ENCODE results near the gene YIPF6. TPM values are rescaled to one million over a fixed set of nuclear protein-coding genes. Genes with fewer than 3 reads are reported as not detected.
"Not testable (repeated sequence)": the region's sequence is repeated elsewhere in the genome, so short reads cannot be mapped to it uniquely, and the experiment has no call there.

YIPF6 gene
- total RNA-seq, 1 experiment from 2014 or later: 68.6 TPM

DNA sequence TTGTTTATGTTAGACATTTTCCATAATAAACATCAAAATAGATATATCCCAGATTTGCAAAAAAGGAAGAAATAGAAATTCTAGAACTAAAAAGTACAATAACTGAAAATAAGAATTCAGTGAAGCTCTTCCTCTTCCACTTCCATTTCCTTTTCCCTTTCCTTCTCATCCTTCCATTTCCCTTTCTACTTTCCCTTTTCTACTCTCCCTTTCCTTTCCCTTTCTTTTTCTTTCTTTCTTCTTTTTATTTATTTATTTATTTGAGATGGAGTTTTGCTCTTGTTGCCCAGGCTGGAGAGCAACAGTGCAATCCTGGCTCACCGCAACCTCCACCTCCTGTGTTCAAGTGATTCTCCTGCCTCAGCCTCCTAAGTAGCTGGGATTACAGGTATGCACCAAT lies 35.0 kb upstream of the YIPF6 start:
- Mint-ChIP-seq H3K36me3 (ENCODE audit: insufficient read depth, unreplicated experiment) (no peaks in the 10 kb centered on the region), H3K9me3 (ENCODE audit: low read depth, unreplicated experiment) (no peaks in the 10 kb centered on the region), H3K27ac (ENCODE audit: unreplicated experiment) (no peak overlapping the region), H3K4me3 (ENCODE audit: low read depth, unreplicated experiment) (no peak overlapping the region), H3K4me1 (ENCODE audit: low read depth, unreplicated experiment) (no peaks in the 10 kb centered on the region), H3K27me3 (ENCODE audit: unreplicated experiment) (no peaks in the 10 kb centered on the region)
- TF ChIP-seq, protein P1, sequence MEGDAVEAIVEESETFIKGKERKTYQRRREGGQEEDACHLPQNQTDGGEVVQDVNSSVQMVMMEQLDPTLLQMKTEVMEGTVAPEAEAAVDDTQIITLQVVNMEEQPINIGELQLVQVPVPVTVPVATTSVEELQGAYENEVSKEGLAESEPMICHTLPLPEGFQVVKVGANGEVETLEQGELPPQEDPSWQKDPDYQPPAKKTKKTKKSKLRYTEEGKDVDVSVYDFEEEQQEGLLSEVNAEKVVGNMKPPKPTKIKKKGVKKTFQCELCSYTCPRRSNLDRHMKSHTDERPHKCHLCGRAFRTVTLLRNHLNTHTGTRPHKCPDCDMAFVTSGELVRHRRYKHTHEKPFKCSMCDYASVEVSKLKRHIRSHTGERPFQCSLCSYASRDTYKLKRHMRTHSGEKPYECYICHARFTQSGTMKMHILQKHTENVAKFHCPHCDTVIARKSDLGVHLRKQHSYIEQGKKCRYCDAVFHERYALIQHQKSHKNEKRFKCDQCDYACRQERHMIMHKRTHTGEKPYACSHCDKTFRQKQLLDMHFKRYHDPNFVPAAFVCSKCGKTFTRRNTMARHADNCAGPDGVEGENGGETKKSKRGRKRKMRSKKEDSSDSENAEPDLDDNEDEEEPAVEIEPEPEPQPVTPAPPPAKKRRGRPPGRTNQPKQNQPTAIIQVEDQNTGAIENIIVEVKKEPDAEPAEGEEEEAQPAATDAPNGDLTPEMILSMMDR (IDR thresholded peaks at IDR 0.05; ENCODE audit: unreplicated experiment): no peak
- BruUV-seq (replicated peaks): no TSS peak
- CTCF ChIA-PET: no interaction called here
- no peak for DNase-seq
- intact Hi-C loops (cut with micrococcal nuclease; ENCODE audit: unreplicated experiment): no loop called here

DNA sequence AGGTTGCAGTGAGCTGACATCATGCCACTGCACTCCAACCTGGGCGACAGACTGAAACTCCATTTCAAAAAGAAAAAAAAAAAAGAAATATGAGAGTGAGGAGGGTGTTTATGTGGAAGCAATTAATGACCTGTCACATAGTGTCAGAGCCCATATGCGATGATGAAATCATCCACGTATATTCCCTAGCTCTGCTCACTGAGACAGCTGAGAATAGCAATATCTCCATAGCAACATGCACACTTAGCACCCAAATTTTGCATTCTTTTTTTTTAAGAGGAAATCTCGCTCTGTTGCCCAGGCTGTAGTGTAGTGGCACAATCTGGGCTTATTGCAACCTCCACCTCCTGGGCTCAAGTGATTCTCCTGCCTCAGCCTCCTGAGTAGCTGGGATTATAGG lies 34.1 kb upstream of the YIPF6 start:
- H3K9me3 Mint-ChIP-seq (ENCODE audit: low read depth, unreplicated experiment): no peaks in the 10 kb centered on the region
- no peak overlapping the region for H3K4me3 Mint-ChIP-seq (ENCODE audit: low read depth, unreplicated experiment)
- no peaks in the 10 kb centered on the region for H3K27me3 Mint-ChIP-seq (ENCODE audit: unreplicated experiment)
- no peaks in the 10 kb centered on the region for H3K36me3 Mint-ChIP-seq (ENCODE audit: insufficient read depth, unreplicated experiment)
- TF ChIP-seq, protein P1 (IDR thresholded peaks at IDR 0.05; ENCODE audit: unreplicated experiment): no peak
- BruUV-seq (replicated peaks): no TSS peak
- H3K4me1 Mint-ChIP-seq (ENCODE audit: low read depth, unreplicated experiment): no peaks in the 10 kb centered on the region
- DNase-seq: no peak
- no peak overlapping the region for H3K27ac Mint-ChIP-seq (ENCODE audit: unreplicated experiment)
- intact Hi-C loops (cut with micrococcal nuclease; ENCODE audit: unreplicated experiment): no loop called here
- CTCF ChIA-PET: no interaction called here

DNA sequence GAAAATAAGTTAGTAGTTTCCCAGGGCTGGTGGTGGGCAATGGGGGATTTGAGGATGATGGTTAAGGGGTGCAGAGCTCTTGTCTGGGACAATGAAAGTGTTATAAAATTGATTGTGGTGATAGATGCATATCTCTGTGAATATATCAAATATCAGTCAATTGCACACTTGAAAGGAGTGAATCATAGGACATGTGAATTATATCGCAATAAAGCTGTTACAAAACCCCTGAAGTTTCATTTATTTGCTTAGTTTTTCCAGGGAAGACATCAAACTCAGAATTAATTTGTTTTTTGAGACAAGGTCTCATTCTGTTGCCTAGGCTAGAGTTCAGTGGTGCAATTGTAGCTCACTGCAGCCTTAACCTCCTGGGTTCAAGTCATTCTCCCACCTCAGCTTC lies 17.9 kb upstream of the YIPF6 start:
- H3K4me3 Mint-ChIP-seq (ENCODE audit: low read depth, unreplicated experiment): no peak overlapping the region
- no TSS peak for BruUV-seq (replicated peaks)
- no peaks in the 10 kb centered on the region for H3K9me3 Mint-ChIP-seq (ENCODE audit: low read depth, unreplicated experiment)
- no peak overlapping the region for H3K27ac Mint-ChIP-seq (ENCODE audit: unreplicated experiment)
- intact Hi-C loops (cut with micrococcal nuclease; ENCODE audit: unreplicated experiment): no loop called here
- no peaks in the 10 kb centered on the region for H3K4me1 Mint-ChIP-seq (ENCODE audit: low read depth, unreplicated experiment)
- H3K27me3 Mint-ChIP-seq (ENCODE audit: unreplicated experiment): no peaks in the 10 kb centered on the region
- CTCF ChIA-PET: interaction anchor here (0.7 kb wide), 1 partner anchor 937 kb away, joined by 3 read pairs; no protein-coding TSS in a partner anchor
- H3K36me3 Mint-ChIP-seq (ENCODE audit: insufficient read depth, unreplicated experiment): no peaks in the 10 kb centered on the region
- no peak for DNase-seq
- TF ChIP-seq, protein P1 (IDR thresholded peaks at IDR 0.05; ENCODE audit: unreplicated experiment): no peak

DNA sequence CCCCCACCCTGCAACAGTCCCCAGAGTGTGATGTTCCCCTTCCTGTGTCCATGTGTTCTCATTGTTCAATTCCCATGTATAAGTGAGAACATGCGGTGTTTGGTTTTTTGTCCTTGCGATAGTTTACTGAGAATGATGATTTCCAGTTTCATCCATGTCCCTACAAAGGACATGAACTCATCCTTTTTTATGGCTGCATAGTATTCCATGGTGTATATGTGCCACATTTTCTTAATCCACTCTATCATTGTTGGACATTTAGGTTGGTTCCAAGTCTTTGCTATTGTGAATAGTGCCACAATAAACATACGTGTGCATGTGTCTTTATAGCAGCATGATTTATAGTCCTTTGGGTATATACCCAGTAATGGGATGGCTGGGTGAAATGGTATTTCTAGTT lies 12.7 kb upstream of the YIPF6 start:
- intact Hi-C loops (cut with micrococcal nuclease; ENCODE audit: unreplicated experiment); H3K9me3 Mint-ChIP-seq (ENCODE audit: low read depth, unreplicated experiment); CTCF ChIA-PET; BruUV-seq (replicated peaks); H3K27me3 Mint-ChIP-seq (ENCODE audit: unreplicated experiment); H3K27ac Mint-ChIP-seq (ENCODE audit: unreplicated experiment); H3K36me3 Mint-ChIP-seq (ENCODE audit: insufficient read depth, unreplicated experiment); DNase-seq; H3K4me3 Mint-ChIP-seq (ENCODE audit: low read depth, unreplicated experiment): not testable (repeated sequence)
- H3K4me1 Mint-ChIP-seq (ENCODE audit: low read depth, unreplicated experiment): peaks cover 17% of the 10 kb centered on the region

DNA sequence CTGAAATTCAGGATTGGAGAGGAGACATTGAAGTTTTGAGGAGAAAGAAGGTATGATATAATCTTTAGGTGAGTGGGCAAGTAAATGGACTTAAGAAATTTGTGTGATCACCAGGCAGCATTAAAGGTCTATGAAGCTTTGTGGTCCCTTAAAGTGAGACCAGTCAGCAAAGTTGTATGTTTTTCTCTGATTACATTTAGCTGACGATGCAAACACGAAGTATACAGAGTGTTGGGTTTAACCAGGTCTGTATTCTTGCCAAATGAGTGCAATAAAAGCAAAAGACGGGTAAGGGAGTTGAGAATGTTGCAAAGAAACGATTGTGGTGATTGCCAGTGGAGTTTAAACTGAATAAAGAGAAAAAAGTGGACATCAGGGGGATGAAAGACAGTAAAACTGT lies 11.6 kb upstream of the YIPF6 start:
- no peaks in the 10 kb centered on the region for H3K27me3 Mint-ChIP-seq (ENCODE audit: unreplicated experiment)
- DNase-seq: no peak
- no peak overlapping the region for H3K4me3 Mint-ChIP-seq (ENCODE audit: low read depth, unreplicated experiment)
- CTCF ChIA-PET: no interaction called here
- H3K27ac Mint-ChIP-seq (ENCODE audit: unreplicated experiment): no peak overlapping the region
- no TSS peak for BruUV-seq (replicated peaks)
- no peaks in the 10 kb centered on the region for H3K9me3 Mint-ChIP-seq (ENCODE audit: low read depth, unreplicated experiment)
- intact Hi-C loops (cut with micrococcal nuclease; ENCODE audit: unreplicated experiment): no loop called here
- peaks cover 17% of the 10 kb centered on the region for H3K4me1 Mint-ChIP-seq (ENCODE audit: low read depth, unreplicated experiment)
- H3K36me3 Mint-ChIP-seq (ENCODE audit: insufficient read depth, unreplicated experiment): no peaks in the 10 kb centered on the region
- TF ChIP-seq, protein P1 (IDR thresholded peaks at IDR 0.05; ENCODE audit: unreplicated experiment): no peak
